ENCODE data around the gene SNRNP25.

GRCh38 chr16:67183-67791 lies 13.7 kb downstream of the SNRNP25 start:
- TF ChIP-seq EZH2 (IDR thresholded peaks at IDR 0.05; ENCODE audit: borderline replicate concordance, low read depth, low read length, severe bottlenecking) = no peak
- no peak for TF ChIP-seq CTCF (IDR thresholded peaks at IDR 0.05; ENCODE audit: borderline replicate concordance, extremely low read depth, low read length, poor library complexity, severe bottlenecking)
